HCT116 (cell line): ENCODE data around the gene ZNF575.

Experiments
- CTCF ChIP-seq, 3 experiments: fragments of 200-600 bp in 1 of 3; sonication (generic) in 1 of 3; IDR thresholded peaks in 2 of 3; conservative IDR thresholded peaks in 1 of 3; 2 replicates each; pipeline ENCODE4 v1.5.1; 2012 to 2017; ENCODE audit warnings: low read depth in 2 of 3, low read length in 2 of 3, antibody characterized with exemption in 1 of 3, borderline replicate concordance in 1 of 3, control low read depth in 1 of 3, mild to moderate bottlenecking in 1 of 3, mixed read lengths in 1 of 3, mixed run types in 1 of 3, moderate library complexity in 1 of 3; ENCODE audit not compliant: insufficient read depth in 1 of 3
- EZH2 ChIP-seq: fragments of 200-600 bp; sonication (generic); IDR thresholded peaks from 2 replicates; pipeline ENCODE4 v1.6.1; 2017; ENCODE audit warnings: antibody characterized with exemption, mixed run types
- EZH2phosphoT487 ChIP-seq: fragments of 200-600 bp; IDR thresholded peaks from 2 replicates; pipeline ENCODE4 v1.6.1; 2018; ENCODE audit warnings: antibody characterized with exemption, borderline replicate concordance
- POLR2A ChIP-seq: IDR thresholded peaks from 2 replicates; pipeline ENCODE4 v1.7.0; 2011; ENCODE audit warnings: borderline replicate concordance; ENCODE audit not compliant: insufficient read depth, insufficient read length; ENCODE audit errors: extremely low read depth
- POLR2AphosphoS5 ChIP-seq: IDR thresholded peaks from 2 replicates; pipeline ENCODE4 v1.6.1; 2011; ENCODE audit warnings: mild to moderate bottlenecking, low read depth, low read length, moderate library complexity
- RAD21 ChIP-seq: IDR thresholded peaks from 2 replicates; pipeline ENCODE4 v1.6.1; 2012; ENCODE audit warnings: low read depth, mild to moderate bottlenecking
- SP1 ChIP-seq: IDR thresholded peaks from 2 replicates; pipeline ENCODE4 v1.6.1; 2012; ENCODE audit warnings: low read depth
- TCF7L2 ChIP-seq: IDR thresholded peaks from 2 replicates; pipeline ENCODE4 v1.7.0; 2011; ENCODE audit warnings: borderline replicate concordance, inconsistent platforms; ENCODE audit not compliant: insufficient read depth, insufficient read length; ENCODE audit errors: extremely low read depth
- TF ChIP-seq, protein P1 (sequence below): IDR thresholded peaks from 2 replicates; pipeline ENCODE4 v1.6.1; 2012; ENCODE audit warnings: low read depth

DNA sequence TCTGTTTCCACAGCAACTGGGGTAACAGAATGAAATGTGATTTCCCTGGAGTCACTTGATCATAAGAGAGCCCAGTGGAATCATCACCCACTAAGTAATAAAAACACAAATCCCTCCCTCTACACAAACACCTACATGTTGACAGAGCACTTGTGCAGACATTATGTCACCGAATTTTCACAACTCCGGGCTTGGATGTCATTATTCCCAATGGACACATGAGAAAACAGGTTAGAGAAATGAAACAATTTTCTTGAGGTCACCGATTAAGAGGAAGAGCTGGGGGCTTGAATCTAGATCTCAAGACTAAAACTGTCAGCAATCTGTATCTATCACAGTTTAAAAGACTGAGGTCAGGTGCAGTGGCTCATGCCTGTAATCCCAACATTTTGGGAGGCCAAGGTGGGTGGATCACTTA lies 39.2 kb downstream of the ZNF575 start:
- TF ChIP-seq EZH2 (no peak), CTCF (IDR thresholded peaks at IDR 0.05 in 2 of 3, conservative IDR thresholded peaks at IDR 0.05 in 1 of 3; ENCODE audit: borderline replicate concordance in 1 of 3, insufficient read depth in 1 of 3, low read depth in 2 of 3, low read length in 2 of 3) (no peak), POLR2A (no peak), POLR2AphosphoS5 (no peak), EZH2phosphoT487 (no peak), SP1 (no peak), TCF7L2 (no peak), RAD21 (no peak)
- TF ChIP-seq, protein P1, sequence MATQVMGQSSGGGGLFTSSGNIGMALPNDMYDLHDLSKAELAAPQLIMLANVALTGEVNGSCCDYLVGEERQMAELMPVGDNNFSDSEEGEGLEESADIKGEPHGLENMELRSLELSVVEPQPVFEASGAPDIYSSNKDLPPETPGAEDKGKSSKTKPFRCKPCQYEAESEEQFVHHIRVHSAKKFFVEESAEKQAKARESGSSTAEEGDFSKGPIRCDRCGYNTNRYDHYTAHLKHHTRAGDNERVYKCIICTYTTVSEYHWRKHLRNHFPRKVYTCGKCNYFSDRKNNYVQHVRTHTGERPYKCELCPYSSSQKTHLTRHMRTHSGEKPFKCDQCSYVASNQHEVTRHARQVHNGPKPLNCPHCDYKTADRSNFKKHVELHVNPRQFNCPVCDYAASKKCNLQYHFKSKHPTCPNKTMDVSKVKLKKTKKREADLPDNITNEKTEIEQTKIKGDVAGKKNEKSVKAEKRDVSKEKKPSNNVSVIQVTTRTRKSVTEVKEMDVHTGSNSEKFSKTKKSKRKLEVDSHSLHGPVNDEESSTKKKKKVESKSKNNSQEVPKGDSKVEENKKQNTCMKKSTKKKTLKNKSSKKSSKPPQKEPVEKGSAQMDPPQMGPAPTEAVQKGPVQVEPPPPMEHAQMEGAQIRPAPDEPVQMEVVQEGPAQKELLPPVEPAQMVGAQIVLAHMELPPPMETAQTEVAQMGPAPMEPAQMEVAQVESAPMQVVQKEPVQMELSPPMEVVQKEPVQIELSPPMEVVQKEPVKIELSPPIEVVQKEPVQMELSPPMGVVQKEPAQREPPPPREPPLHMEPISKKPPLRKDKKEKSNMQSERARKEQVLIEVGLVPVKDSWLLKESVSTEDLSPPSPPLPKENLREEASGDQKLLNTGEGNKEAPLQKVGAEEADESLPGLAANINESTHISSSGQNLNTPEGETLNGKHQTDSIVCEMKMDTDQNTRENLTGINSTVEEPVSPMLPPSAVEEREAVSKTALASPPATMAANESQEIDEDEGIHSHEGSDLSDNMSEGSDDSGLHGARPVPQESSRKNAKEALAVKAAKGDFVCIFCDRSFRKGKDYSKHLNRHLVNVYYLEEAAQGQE: no peak
